Gastroesophageal sphincter (tissue), 3 donors: ENCODE results near the gene XPNPEP2.

Experiments
- EP300 ChIP-seq: sonication (generic); formaldehyde crosslinking; IDR thresholded peaks from one replicate; pipeline ENCODE4 v1.6.1; 2017; ENCODE audit warnings: antibody characterized with exemption, mild to moderate bottlenecking
- POLR2A ChIP-seq, 2 donors: fragments of 450-650 bp; IDR thresholded peaks; one replicate each; pipeline ENCODE4 v1.6.1; 2017; ENCODE audit warnings: antibody characterized with exemption in 2 of 2, mild to moderate bottlenecking in 2 of 2, moderate library complexity in 1 of 2
- POLR2AphosphoS5 ChIP-seq: sonication (generic); formaldehyde crosslinking; IDR thresholded peaks from one replicate; pipeline ENCODE4 v1.6.1; 2017; ENCODE audit warnings: antibody characterized with exemption
- TF ChIP-seq, protein P1 (sequence below), 4 experiments: fragments of 200-600 bp in 2 of 4; fragments of 450-650 bp in 2 of 4; sonication (generic) in 1 of 4; IDR thresholded peaks; one replicate each; pipeline ENCODE4 v1.5.1; 2017 to 2019; ENCODE audit warnings: antibody characterized with exemption in 4 of 4, mild to moderate bottlenecking in 2 of 4, moderate library complexity in 2 of 4

DNA sequence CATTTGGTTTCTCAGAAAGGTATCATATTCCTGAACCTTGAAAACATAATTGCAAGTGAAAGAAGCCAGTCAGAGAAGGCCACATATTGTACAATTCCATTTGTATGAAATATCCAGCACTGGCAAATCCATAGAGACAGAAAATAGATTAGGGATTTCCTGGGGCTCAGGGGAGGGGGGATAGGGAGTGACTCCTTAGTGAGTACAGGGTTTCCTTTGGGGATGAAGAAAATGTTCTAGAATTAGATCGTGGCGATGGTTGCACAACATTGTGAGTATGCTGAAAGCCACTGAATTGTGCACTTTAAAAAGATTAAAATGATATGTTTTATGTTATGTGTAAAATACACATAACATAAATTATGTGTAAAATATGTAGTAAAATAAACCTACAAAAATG lies 10.3 kb downstream of the XPNPEP2 start:
- TF ChIP-seq, protein P1, sequence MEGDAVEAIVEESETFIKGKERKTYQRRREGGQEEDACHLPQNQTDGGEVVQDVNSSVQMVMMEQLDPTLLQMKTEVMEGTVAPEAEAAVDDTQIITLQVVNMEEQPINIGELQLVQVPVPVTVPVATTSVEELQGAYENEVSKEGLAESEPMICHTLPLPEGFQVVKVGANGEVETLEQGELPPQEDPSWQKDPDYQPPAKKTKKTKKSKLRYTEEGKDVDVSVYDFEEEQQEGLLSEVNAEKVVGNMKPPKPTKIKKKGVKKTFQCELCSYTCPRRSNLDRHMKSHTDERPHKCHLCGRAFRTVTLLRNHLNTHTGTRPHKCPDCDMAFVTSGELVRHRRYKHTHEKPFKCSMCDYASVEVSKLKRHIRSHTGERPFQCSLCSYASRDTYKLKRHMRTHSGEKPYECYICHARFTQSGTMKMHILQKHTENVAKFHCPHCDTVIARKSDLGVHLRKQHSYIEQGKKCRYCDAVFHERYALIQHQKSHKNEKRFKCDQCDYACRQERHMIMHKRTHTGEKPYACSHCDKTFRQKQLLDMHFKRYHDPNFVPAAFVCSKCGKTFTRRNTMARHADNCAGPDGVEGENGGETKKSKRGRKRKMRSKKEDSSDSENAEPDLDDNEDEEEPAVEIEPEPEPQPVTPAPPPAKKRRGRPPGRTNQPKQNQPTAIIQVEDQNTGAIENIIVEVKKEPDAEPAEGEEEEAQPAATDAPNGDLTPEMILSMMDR (IDR thresholded peaks at IDR 0.05), result no peak
- TF ChIP-seq EP300, result no peak
- TF ChIP-seq POLR2AphosphoS5, result no peak
- no peak for TF ChIP-seq POLR2A (IDR thresholded peaks at IDR 0.05)
